ENCODE data around the gene LNPK.

The LNPK gene

DNA sequence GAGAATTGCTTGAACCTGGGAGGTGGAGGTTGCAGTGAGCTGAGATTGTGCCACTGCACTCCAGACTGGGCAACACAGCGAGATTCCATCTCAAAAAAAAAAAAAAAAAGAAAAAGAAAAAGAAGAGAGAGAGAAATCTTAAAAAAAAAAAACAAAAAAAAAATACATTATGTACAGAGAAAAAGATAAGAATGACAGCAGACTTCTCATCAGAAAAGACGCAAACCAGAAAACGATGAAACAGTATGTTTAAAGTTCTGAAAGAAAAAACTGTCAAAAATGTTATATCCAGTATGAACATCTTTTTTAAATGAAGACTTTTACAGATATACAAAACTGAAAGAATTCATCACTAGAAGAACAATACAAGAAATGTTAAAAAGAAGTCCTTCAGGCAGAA lies 60.4 kb downstream of the LNPK start:
- H3K27ac ChIP-seq (ENCODE audit: low read length), result no peak overlapping the region
- no CpG with 5 or more reads among the region's 3 CpGs for WGBS (ENCODE audit: insufficient coverage, insufficient read length)
- H3K27me3 ChIP-seq (ENCODE audit: control insufficient read depth, insufficient read depth, low read length), result no peaks in the 10 kb centered on the region
- no peaks in the 10 kb centered on the region for H3K36me3 ChIP-seq (ENCODE audit: control insufficient read depth, insufficient read depth, low read length)
- no peaks in the 10 kb centered on the region for H3K4me1 ChIP-seq (ENCODE audit: control insufficient read depth, insufficient read depth, low read length)
- no peaks in the 10 kb centered on the region for H3K9me3 ChIP-seq (ENCODE audit: control insufficient read depth, insufficient read depth, low read length)
- DNase-seq (ENCODE audit: low read depth, low spot score), result no peak
- no peak overlapping the region for H3K4me3 ChIP-seq (ENCODE audit: low read length)

DNA sequence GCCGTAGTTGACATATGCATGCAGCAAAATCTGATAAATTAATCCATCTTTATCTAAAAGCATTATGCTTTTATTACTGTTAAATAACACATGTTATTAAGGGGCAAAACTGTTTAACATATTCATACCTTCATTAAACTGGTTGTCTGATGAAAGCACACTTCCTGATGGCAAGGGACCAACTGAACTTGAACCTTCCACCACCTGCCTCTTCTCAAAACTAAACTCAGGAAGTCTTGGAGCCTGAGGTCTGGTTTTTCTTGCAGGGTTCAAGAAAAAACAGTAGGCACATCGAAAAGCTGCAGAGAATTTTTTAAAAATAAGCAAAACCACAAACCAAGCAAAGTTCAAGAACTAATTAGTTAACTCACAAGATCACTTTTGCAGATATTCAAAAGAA lies 64.9 kb downstream of the LNPK start:
- Histone ChIP-seq H3K4me3 (ENCODE audit: low read length) (no peak overlapping the region), H3K27me3 (ENCODE audit: control insufficient read depth, insufficient read depth, low read length) (no peaks in the 10 kb centered on the region), H3K9me3 (ENCODE audit: control insufficient read depth, insufficient read depth, low read length) (no peaks in the 10 kb centered on the region), H3K27ac (ENCODE audit: low read length) (no peak overlapping the region), H3K4me1 (ENCODE audit: control insufficient read depth, insufficient read depth, low read length) (no peaks in the 10 kb centered on the region), H3K36me3 (ENCODE audit: control insufficient read depth, insufficient read depth, low read length) (no peaks in the 10 kb centered on the region)
- WGBS (ENCODE audit: insufficient coverage, insufficient read length), result no CpG with 5 or more reads among the region's 2 CpGs
- DNase-seq (ENCODE audit: low read depth, low spot score), result no peak

GRCh38 chr2:175935289-175936181 lies 66.5 kb downstream of the LNPK start:
- H3K36me3 ChIP-seq (ENCODE audit: control insufficient read depth, insufficient read depth, low read length), result no peaks in the 10 kb centered on the region
- H3K9me3 ChIP-seq (ENCODE audit: control insufficient read depth, insufficient read depth, low read length), result no peaks in the 10 kb centered on the region
- no CpG with 5 or more reads among the region's 3 CpGs for WGBS (ENCODE audit: insufficient coverage, insufficient read length)
- no peaks in the 10 kb centered on the region for H3K27me3 ChIP-seq (ENCODE audit: control insufficient read depth, insufficient read depth, low read length)
- DNase-seq (ENCODE audit: low read depth, low spot score), result no peak
- H3K4me1 ChIP-seq (ENCODE audit: control insufficient read depth, insufficient read depth, low read length), result no peaks in the 10 kb centered on the region
- no peak overlapping the region for H3K4me3 ChIP-seq (ENCODE audit: low read length)
- no peak overlapping the region for H3K27ac ChIP-seq (ENCODE audit: low read length)

- Histone ChIP-seq H3K36me3 (ENCODE audit: control insufficient read depth, insufficient read depth, low read length) (no peaks in the 10 kb centered on the region), H3K27me3 (ENCODE audit: control insufficient read depth, insufficient read depth, low read length) (no peaks in the 10 kb centered on the region), H3K9me3 (ENCODE audit: control insufficient read depth, insufficient read depth, low read length) (no peaks in the 10 kb centered on the region), H3K4me1 (ENCODE audit: control insufficient read depth, insufficient read depth, low read length) (no peaks in the 10 kb centered on the region), H3K4me3 (ENCODE audit: low read length) (no peak overlapping the region), H3K27ac (ENCODE audit: low read length) (no peak overlapping the region)
- no peak for DNase-seq (ENCODE audit: low read depth, low spot score)
- WGBS (ENCODE audit: insufficient coverage, insufficient read length), result no CpG with 5 or more reads among the region's 2 CpGs
Observed at GRCh38 chr2:175932675-175933074, 69.4 kb downstream of the LNPK start.

- Histone ChIP-seq H3K4me1 (ENCODE audit: control insufficient read depth, insufficient read depth, low read length) (no peaks in the 10 kb centered on the region), H3K27ac (ENCODE audit: low read length) (no peak overlapping the region), H3K9me3 (ENCODE audit: control insufficient read depth, insufficient read depth, low read length) (no peaks in the 10 kb centered on the region), H3K36me3 (ENCODE audit: control insufficient read depth, insufficient read depth, low read length) (no peaks in the 10 kb centered on the region), H3K27me3 (ENCODE audit: control insufficient read depth, insufficient read depth, low read length) (no peaks in the 10 kb centered on the region), H3K4me3 (ENCODE audit: low read length) (no peak overlapping the region)
- no CpG with 5 or more reads among the region's 2 CpGs for WGBS (ENCODE audit: insufficient coverage, insufficient read length)
- DNase-seq (ENCODE audit: low read depth, low spot score), result no peak
Observed at GRCh38 chr2:175931805-175932204, 70.3 kb downstream of the LNPK start.

DNA sequence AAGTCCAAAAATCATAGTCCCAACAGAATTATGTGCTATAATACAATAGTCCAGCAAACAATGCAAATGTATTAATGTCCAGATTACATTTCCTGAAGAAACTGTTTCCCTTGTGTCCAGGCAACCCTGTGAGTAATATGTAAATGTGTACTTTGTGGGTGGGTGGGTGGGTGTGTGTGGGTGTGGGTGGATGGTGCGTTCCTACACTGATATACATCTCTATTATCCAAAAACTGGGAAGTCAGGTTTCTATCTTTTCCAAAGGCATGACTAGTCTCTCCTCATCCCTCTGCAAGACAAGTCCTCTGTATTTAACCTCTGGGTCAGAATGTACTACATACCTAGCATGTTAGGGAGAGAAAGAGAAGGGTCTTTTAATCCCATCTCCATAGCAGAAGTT lies 71.6 kb downstream of the LNPK start:
- Histone ChIP-seq H3K9me3 (ENCODE audit: control insufficient read depth, insufficient read depth, low read length) (no peaks in the 10 kb centered on the region), H3K4me1 (ENCODE audit: control insufficient read depth, insufficient read depth, low read length) (no peaks in the 10 kb centered on the region), H3K36me3 (ENCODE audit: control insufficient read depth, insufficient read depth, low read length) (no peaks in the 10 kb centered on the region), H3K27me3 (ENCODE audit: control insufficient read depth, insufficient read depth, low read length) (no peaks in the 10 kb centered on the region), H3K27ac (ENCODE audit: low read length) (no peak overlapping the region), H3K4me3 (ENCODE audit: low read length) (no peak overlapping the region)
- no peak for DNase-seq (ENCODE audit: low read depth, low spot score)
- no CpG with 5 or more reads among the region's 1 CpG for WGBS (ENCODE audit: insufficient coverage, insufficient read length)

- Histone ChIP-seq H3K4me3 (ENCODE audit: low read length) (no peak overlapping the region), H3K4me1 (ENCODE audit: control insufficient read depth, insufficient read depth, low read length) (no peaks in the 10 kb centered on the region), H3K36me3 (ENCODE audit: control insufficient read depth, insufficient read depth, low read length) (no peaks in the 10 kb centered on the region), H3K27me3 (ENCODE audit: control insufficient read depth, insufficient read depth, low read length) (no peaks in the 10 kb centered on the region), H3K27ac (ENCODE audit: low read length) (no peak overlapping the region), H3K9me3 (ENCODE audit: control insufficient read depth, insufficient read depth, low read length) (no peaks in the 10 kb centered on the region)
- WGBS (ENCODE audit: insufficient coverage, insufficient read length), result no CpG with 5 or more reads among the region's 5 CpGs
- DNase-seq (ENCODE audit: low read depth, low spot score), result no peak
Observed at GRCh38 chr2:175929850-175930249, 72.2 kb downstream of the LNPK start.

DNA sequence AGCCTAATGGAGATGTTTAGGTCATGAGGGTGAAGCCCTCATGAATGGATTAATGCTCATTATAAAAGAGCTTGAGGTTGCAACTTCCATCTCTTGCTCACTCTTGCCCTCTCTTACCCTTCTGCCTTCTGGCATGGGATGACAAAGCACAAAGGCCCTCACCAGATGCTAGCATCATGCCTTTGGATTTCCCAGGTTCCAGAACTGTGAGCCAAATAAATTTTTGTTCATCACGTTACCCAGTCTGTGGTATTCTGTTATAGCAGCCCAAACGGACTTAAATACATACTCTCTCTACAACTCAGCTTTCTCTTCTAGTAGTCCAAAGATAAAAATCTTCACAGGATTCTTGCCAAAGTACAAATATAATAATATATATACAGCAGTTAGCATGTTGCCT lies 75.8 kb downstream of the LNPK start:
- WGBS (ENCODE audit: insufficient coverage, insufficient read length), result no CpG with 5 or more reads among the region's 2 CpGs
- Histone ChIP-seq H3K9me3 (ENCODE audit: control insufficient read depth, insufficient read depth, low read length) (no peaks in the 10 kb centered on the region), H3K27ac (ENCODE audit: low read length) (no peak overlapping the region), H3K27me3 (ENCODE audit: control insufficient read depth, insufficient read depth, low read length) (no peaks in the 10 kb centered on the region), H3K4me1 (ENCODE audit: control insufficient read depth, insufficient read depth, low read length) (no peaks in the 10 kb centered on the region), H3K36me3 (ENCODE audit: control insufficient read depth, insufficient read depth, low read length) (no peaks in the 10 kb centered on the region), H3K4me3 (ENCODE audit: low read length) (no peak overlapping the region)
- no peak for DNase-seq (ENCODE audit: low read depth, low spot score)

GRCh38 chr2:175922160-175922559 lies 79.9 kb downstream of the LNPK start:
- Histone ChIP-seq H3K27me3 (ENCODE audit: control insufficient read depth, insufficient read depth, low read length) (no peaks in the 10 kb centered on the region), H3K4me1 (ENCODE audit: control insufficient read depth, insufficient read depth, low read length) (no peaks in the 10 kb centered on the region), H3K36me3 (ENCODE audit: control insufficient read depth, insufficient read depth, low read length) (no peaks in the 10 kb centered on the region), H3K27ac (ENCODE audit: low read length) (no peak overlapping the region), H3K9me3 (ENCODE audit: control insufficient read depth, insufficient read depth, low read length) (no peaks in the 10 kb centered on the region), H3K4me3 (ENCODE audit: low read length) (no peak overlapping the region)
- no CpG with 5 or more reads among the region's 2 CpGs for WGBS (ENCODE audit: insufficient coverage, insufficient read length)
- no peak for DNase-seq (ENCODE audit: low read depth, low spot score)

DNA sequence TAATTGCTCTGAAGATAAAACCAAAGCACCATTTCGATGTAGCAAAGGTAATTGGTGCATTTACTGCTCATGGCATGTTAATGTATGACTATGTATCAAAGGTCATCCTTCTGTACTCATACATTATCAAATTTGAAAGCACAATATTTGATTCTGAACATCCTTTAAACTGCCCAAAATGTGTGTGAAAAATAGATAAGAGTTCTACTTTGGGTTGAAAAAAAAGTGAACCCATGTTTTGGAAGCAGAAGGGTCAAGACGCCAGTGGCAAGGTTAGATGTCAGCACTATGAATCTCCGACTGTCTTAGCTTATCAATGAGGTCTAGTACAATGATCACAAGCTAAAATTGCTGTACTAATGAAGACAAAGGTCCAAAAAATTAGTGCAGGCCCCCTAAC lies 83.1 kb downstream of the LNPK start:
- no peak for DNase-seq (ENCODE audit: low read depth, low spot score)
- no peak overlapping the region for H3K4me3 ChIP-seq (ENCODE audit: low read length)
- H3K4me1 ChIP-seq (ENCODE audit: control insufficient read depth, insufficient read depth, low read length), result no peaks in the 10 kb centered on the region
- WGBS (ENCODE audit: insufficient coverage, insufficient read length), result no CpG with 5 or more reads among the region's 3 CpGs
- H3K9me3 ChIP-seq (ENCODE audit: control insufficient read depth, insufficient read depth, low read length), result no peaks in the 10 kb centered on the region
- H3K27ac ChIP-seq (ENCODE audit: low read length), result no peak overlapping the region
- no peaks in the 10 kb centered on the region for H3K27me3 ChIP-seq (ENCODE audit: control insufficient read depth, insufficient read depth, low read length)
- H3K36me3 ChIP-seq (ENCODE audit: control insufficient read depth, insufficient read depth, low read length), result no peaks in the 10 kb centered on the region

DNA sequence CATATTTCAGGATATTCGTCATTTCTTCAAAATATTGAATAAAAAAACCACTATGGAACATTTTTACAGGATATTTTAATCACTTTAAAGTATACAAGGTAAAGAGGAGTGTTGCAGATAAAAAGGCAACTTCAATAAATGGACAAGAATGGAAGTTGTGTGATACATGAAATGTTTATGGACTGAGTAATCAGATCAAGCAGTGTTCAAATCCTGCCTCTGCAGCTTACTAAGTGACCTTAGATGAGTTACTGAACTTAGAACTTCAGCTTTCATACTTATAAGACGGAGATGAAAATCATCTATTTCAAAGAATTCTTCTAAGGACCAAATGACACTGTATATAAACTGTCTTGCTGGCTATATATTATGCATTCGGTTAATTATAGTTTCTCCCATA lies 87.2 kb downstream of the LNPK start:
- no peak for DNase-seq (ENCODE audit: low read depth, low spot score)
- no peak overlapping the region for H3K27ac ChIP-seq (ENCODE audit: low read length)
- no peaks in the 10 kb centered on the region for H3K36me3 ChIP-seq (ENCODE audit: control insufficient read depth, insufficient read depth, low read length)
- no CpG with 5 or more reads among the region's 3 CpGs for WGBS (ENCODE audit: insufficient coverage, insufficient read length)
- no peaks in the 10 kb centered on the region for H3K4me1 ChIP-seq (ENCODE audit: control insufficient read depth, insufficient read depth, low read length)
- H3K9me3 ChIP-seq (ENCODE audit: control insufficient read depth, insufficient read depth, low read length), result no peaks in the 10 kb centered on the region
- no peak overlapping the region for H3K4me3 ChIP-seq (ENCODE audit: low read length)
- H3K27me3 ChIP-seq (ENCODE audit: control insufficient read depth, insufficient read depth, low read length), result no peaks in the 10 kb centered on the region

All from iPS DF 6.9 (cell line).